Fibroblast of upper back skin (primary cell): Measurements from ENCODE around the gene CFTR.
A peak's percentile ranks its signal among the peaks of the same experiment; 100 is the strongest.
"Not testable (repeated sequence)": the region's sequence is repeated elsewhere in the genome, so short reads cannot be mapped to it uniquely, and the experiment has no call there.

Experiments
- DNase-seq: peaks from one replicate; pipeline ENCODE4 v3.0.0-alpha.2; 2013

CFTR gene

GRCh38 chr7:117505238-117505637, 25.4 kb downstream of the CFTR start:
- DNase-seq, result no peak

- no peak for DNase-seq
Observed at GRCh38 chr7:117508676-117509075, 28.9 kb downstream of the CFTR start.

- not testable (repeated sequence) for DNase-seq
Observed at GRCh38 chr7:117517194-117517593, 37.4 kb downstream of the CFTR start.

GRCh38 chr7:117530390-117530789, 50.6 kb downstream of the CFTR start:
- DNase-seq, result no peak

GRCh38 chr7:117531595-117532244, 51.9 kb downstream of the CFTR start:
- DNase-seq, result no peak

- DNase-seq, result no peak
Observed at GRCh38 chr7:117538053-117538452, 58.2 kb downstream of the CFTR start.

- DNase-seq, result no peak
Observed at GRCh38 chr7:117544061-117544460, 64.2 kb downstream of the CFTR start.

GRCh38 chr7:117548035-117548434, 68.2 kb downstream of the CFTR start:
- DNase-seq, result no peak

- DNase-seq, result no peak
Observed at GRCh38 chr7:117550625-117551024, 70.8 kb downstream of the CFTR start.

GRCh38 chr7:117552660-117553059, 72.8 kb downstream of the CFTR start:
- no peak for DNase-seq

GRCh38 chr7:117555260-117555659, 75.4 kb downstream of the CFTR start:
- no peak for DNase-seq

GRCh38 chr7:117559391-117559790, 79.6 kb downstream of the CFTR start:
- no peak for DNase-seq

GRCh38 chr7:117560030-117560429, 80.2 kb downstream of the CFTR start:
- no peak for DNase-seq

- DNase-seq, result no peak
Observed at GRCh38 chr7:117562759-117563158, 82.9 kb downstream of the CFTR start.

- no peak for DNase-seq
Observed at GRCh38 chr7:117564080-117564479, 84.3 kb downstream of the CFTR start.

- DNase-seq, result no peak
Observed at GRCh38 chr7:117564627-117565026, 84.8 kb downstream of the CFTR start.

- DNase-seq, result no peak
Observed at GRCh38 chr7:117565226-117565625, 85.4 kb downstream of the CFTR start.

GRCh38 chr7:117567781-117568180, 88.0 kb downstream of the CFTR start:
- DNase-seq, result no peak

- DNase-seq, result no peak
Observed at GRCh38 chr7:117572856-117573620, 93.2 kb downstream of the CFTR start.

GRCh38 chr7:117581424-117581823, 101.6 kb downstream of the CFTR start:
- no peak for DNase-seq

- DNase-seq, result peak; percentile 97
Observed at GRCh38 chr7:117582219-117582704, 102.4 kb downstream of the CFTR start.

GRCh38 chr7:117587931-117588330, 108.1 kb downstream of the CFTR start:
- DNase-seq, result no peak

- peak; percentile 32 for DNase-seq
Observed at GRCh38 chr7:117588352-117588794, 108.5 kb downstream of the CFTR start.

- no peak for DNase-seq
Observed at GRCh38 chr7:117590191-117590590, 110.4 kb downstream of the CFTR start.
